ENCODE results near the gene PTCRA.
"Not testable (repeated sequence)": the region's sequence is repeated elsewhere in the genome, so short reads cannot be mapped to it uniquely, and the experiment has no call there.

PTCRA gene

GRCh38 chr6:42890311-42891198, 25.3 kb upstream of the PTCRA start:
- Histone ChIP-seq H3K27me3 (ENCODE audit: control insufficient read depth, insufficient read depth, low read length) (no peaks in the 10 kb centered on the region), H3K9ac (ENCODE audit: low read length) (peak overlapping the region; percentile 81), H3K4me1 (ENCODE audit: control insufficient read depth, insufficient read depth, low read length) (peaks cover 3% of the 10 kb centered on the region), H3K36me3 (ENCODE audit: control insufficient read depth, insufficient read depth, low read length) (peaks cover 6% of the 10 kb centered on the region), H3K27ac (ENCODE audit: low read depth, low read length) (peak overlapping the region; percentile 82), H3K4me3 (ENCODE audit: low read length) (peak overlapping the region; percentile 75)

DNA sequence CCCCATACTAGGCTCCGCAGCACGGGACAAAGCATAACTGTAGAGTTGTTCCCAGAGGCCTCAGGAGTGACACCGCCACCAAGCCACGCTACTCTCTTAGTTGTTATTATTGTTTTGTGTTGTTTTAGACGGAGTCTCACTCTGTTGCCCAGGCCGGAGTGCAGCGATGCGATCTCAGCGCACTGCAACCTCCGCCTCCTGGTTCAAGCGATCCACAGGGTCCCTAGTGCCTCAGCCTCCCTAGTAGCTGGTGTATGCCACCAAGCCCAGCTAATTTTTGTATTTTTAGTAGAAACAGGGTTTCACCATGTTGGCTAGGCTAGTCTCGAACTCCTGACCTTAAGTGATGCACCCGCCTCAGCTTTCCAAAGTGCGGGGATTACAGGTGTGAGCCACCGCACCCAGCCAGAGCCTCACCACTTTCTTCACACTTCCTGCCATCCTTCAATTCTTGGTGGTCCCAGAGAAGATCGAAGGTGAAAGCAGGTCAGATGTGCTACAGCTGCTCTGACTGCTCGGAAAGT, 24.6 kb upstream of the PTCRA start:
- peaks cover 3% of the 10 kb centered on the region for H3K4me1 ChIP-seq (ENCODE audit: control insufficient read depth, insufficient read depth, low read length)
- H3K27ac ChIP-seq (ENCODE audit: low read depth, low read length): peak overlapping the region; percentile 82
- H3K27me3 ChIP-seq (ENCODE audit: control insufficient read depth, insufficient read depth, low read length): no peaks in the 10 kb centered on the region
- H3K4me3 ChIP-seq (ENCODE audit: low read length): peak overlapping the region; percentile 75
- H3K36me3 ChIP-seq (ENCODE audit: control insufficient read depth, insufficient read depth, low read length): no peaks in the 10 kb centered on the region
- peak overlapping the region; percentile 81 for H3K9ac ChIP-seq (ENCODE audit: low read length)

GRCh38 chr6:42894041-42894828, 21.6 kb upstream of the PTCRA start:
- H3K4me3 ChIP-seq (ENCODE audit: low read length); H3K4me1 ChIP-seq (ENCODE audit: control insufficient read depth, insufficient read depth, low read length); H3K27me3 ChIP-seq (ENCODE audit: control insufficient read depth, insufficient read depth, low read length); H3K27ac ChIP-seq (ENCODE audit: low read depth, low read length); H3K36me3 ChIP-seq (ENCODE audit: control insufficient read depth, insufficient read depth, low read length); H3K9ac ChIP-seq (ENCODE audit: low read length): not testable (repeated sequence)

- Histone ChIP-seq H3K27ac (ENCODE audit: low read depth, low read length) (no peak overlapping the region), H3K4me3 (ENCODE audit: low read length) (no peak overlapping the region), H3K9ac (ENCODE audit: low read length) (no peak overlapping the region), H3K27me3 (ENCODE audit: control insufficient read depth, insufficient read depth, low read length) (no peaks in the 10 kb centered on the region), H3K4me1 (ENCODE audit: control insufficient read depth, insufficient read depth, low read length) (peaks cover under 1% of the 10 kb centered on the region), H3K36me3 (ENCODE audit: control insufficient read depth, insufficient read depth, low read length) (no peaks in the 10 kb centered on the region)
Measured at GRCh38 chr6:42896178-42896719, 19.6 kb upstream of the PTCRA start.

- no peaks in the 10 kb centered on the region for H3K36me3 ChIP-seq (ENCODE audit: control insufficient read depth, insufficient read depth, low read length)
Measured at GRCh38 chr6:42898891-42899361, 16.9 kb upstream of the PTCRA start.

GRCh38 chr6:42899871-42900270, 16.0 kb upstream of the PTCRA start:
- H3K4me3 ChIP-seq (ENCODE audit: low read length): no peak overlapping the region
- H3K36me3 ChIP-seq (ENCODE audit: control insufficient read depth, insufficient read depth, low read length): no peaks in the 10 kb centered on the region
- H3K27me3 ChIP-seq (ENCODE audit: control insufficient read depth, insufficient read depth, low read length): no peaks in the 10 kb centered on the region
- no peak overlapping the region for H3K9ac ChIP-seq (ENCODE audit: low read length)
- H3K4me1 ChIP-seq (ENCODE audit: control insufficient read depth, insufficient read depth, low read length): peaks cover 2% of the 10 kb centered on the region
- no peak overlapping the region for H3K27ac ChIP-seq (ENCODE audit: low read depth, low read length)

More at GRCh38 chr6:42898891-42899361, 16.9 kb upstream of the PTCRA start:
- H3K27ac ChIP-seq (ENCODE audit: low read depth, low read length): no peak overlapping the region
- H3K27me3 ChIP-seq (ENCODE audit: control insufficient read depth, insufficient read depth, low read length): no peaks in the 10 kb centered on the region
- no peak overlapping the region for H3K9ac ChIP-seq (ENCODE audit: low read length)
- no peak overlapping the region for H3K4me3 ChIP-seq (ENCODE audit: low read length)
- peaks cover 2% of the 10 kb centered on the region for H3K4me1 ChIP-seq (ENCODE audit: control insufficient read depth, insufficient read depth, low read length)

DNA sequence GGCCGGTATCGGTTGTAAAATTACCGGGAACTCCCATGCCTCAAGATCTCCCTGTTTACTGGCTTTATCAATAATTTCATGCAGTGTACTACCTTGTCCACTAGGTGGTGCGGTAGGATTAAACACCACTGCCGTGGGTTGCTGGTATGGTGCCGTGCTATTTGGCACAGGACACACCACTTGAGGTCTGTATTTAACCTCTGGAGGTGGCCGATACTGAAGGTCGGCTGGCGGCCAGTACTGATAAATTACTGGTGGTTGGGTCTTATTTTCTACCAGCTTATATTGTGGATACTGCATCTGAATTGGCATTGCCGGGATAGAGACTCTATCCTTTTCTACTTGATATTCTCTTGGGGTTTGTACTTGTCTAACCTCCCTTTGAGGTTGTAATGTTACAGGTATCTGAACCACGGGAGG, 14.3 kb upstream of the PTCRA start:
- Histone ChIP-seq H3K9ac (ENCODE audit: low read length) (no peak overlapping the region), H3K27ac (ENCODE audit: low read depth, low read length) (no peak overlapping the region), H3K4me3 (ENCODE audit: low read length) (no peak overlapping the region), H3K4me1 (ENCODE audit: control insufficient read depth, insufficient read depth, low read length) (peaks cover 2% of the 10 kb centered on the region), H3K27me3 (ENCODE audit: control insufficient read depth, insufficient read depth, low read length) (no peaks in the 10 kb centered on the region), H3K36me3 (ENCODE audit: control insufficient read depth, insufficient read depth, low read length) (no peaks in the 10 kb centered on the region)

GRCh38 chr6:42902429-42903263, 13.2 kb upstream of the PTCRA start:
- H3K9ac ChIP-seq (ENCODE audit: low read length); H3K4me3 ChIP-seq (ENCODE audit: low read length); H3K36me3 ChIP-seq (ENCODE audit: control insufficient read depth, insufficient read depth, low read length); H3K27me3 ChIP-seq (ENCODE audit: control insufficient read depth, insufficient read depth, low read length); H3K27ac ChIP-seq (ENCODE audit: low read depth, low read length); H3K4me1 ChIP-seq (ENCODE audit: control insufficient read depth, insufficient read depth, low read length): not testable (repeated sequence)

DNA sequence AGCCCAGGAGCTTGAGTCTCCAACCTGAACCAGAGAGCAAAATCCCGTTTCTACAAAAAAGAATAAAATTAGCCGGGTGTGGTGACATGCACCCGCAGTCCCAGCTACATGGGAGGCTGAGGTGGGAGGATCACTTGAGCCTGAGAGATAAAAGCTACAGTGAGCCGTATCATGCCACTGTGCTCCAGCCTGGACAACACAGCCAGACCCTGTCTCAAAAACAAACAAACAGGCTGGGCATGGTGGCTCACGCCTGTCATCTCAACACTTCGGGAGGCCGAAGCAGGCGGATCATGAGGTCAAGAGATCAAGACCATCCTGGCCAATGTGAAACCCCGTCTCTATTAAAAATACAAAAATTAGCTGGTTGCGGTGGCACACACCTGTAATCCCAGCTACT, 11.4 kb upstream of the PTCRA start:
- peaks cover 2% of the 10 kb centered on the region for H3K4me1 ChIP-seq (ENCODE audit: control insufficient read depth, insufficient read depth, low read length)
- H3K36me3 ChIP-seq (ENCODE audit: control insufficient read depth, insufficient read depth, low read length): no peaks in the 10 kb centered on the region
- H3K4me3 ChIP-seq (ENCODE audit: low read length): no peak overlapping the region
- no peaks in the 10 kb centered on the region for H3K27me3 ChIP-seq (ENCODE audit: control insufficient read depth, insufficient read depth, low read length)
- no peak overlapping the region for H3K27ac ChIP-seq (ENCODE audit: low read depth, low read length)
- no peak overlapping the region for H3K9ac ChIP-seq (ENCODE audit: low read length)

DNA sequence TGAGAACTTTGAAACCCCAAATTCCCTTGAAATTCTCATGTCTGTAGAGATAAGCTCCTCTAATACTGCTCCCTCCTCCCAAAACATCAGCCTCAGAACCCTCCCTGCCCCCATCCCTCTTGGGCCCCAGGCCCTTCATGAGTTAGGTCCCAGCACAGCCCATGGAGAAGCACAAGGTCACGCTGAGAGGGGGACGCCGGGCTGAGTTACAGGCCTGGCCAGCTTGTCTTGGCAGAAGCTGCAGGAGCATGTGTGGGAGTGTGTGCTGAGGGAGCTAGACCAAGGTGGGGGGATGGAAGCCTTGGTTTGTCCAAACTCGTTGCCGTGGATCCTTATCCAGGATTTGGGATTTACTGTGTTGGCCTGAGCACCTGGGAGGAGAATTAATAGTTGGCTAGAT, 8.5 kb upstream of the PTCRA start:
- H3K27me3 ChIP-seq (ENCODE audit: control insufficient read depth, insufficient read depth, low read length): peaks cover 4% of the 10 kb centered on the region
- H3K9ac ChIP-seq (ENCODE audit: low read length): no peak overlapping the region
- no peaks in the 10 kb centered on the region for H3K4me1 ChIP-seq (ENCODE audit: control insufficient read depth, insufficient read depth, low read length)
- H3K27ac ChIP-seq (ENCODE audit: low read depth, low read length): no peak overlapping the region
- no peaks in the 10 kb centered on the region for H3K36me3 ChIP-seq (ENCODE audit: control insufficient read depth, insufficient read depth, low read length)
- no peak overlapping the region for H3K4me3 ChIP-seq (ENCODE audit: low read length)

DNA sequence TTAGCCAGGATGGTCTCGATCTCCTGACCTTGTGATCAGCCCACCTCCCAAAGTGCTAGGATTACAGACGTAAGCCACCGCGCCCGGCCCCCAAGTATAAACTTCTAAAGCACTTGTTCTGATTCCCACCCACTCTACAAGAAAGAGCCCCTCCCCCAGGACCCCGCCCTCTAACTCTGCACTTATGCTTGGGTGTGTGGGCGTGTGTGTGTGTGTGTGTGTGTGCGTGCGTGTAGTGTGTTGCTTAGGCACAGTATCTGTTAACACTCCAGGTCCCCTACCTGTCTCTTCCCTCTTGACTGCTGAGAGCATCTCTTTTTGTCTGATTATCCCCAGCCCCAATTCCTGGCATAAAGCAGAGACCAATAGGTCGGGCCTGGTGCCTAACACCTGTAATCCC, 6.0 kb upstream of the PTCRA start:
- no peaks in the 10 kb centered on the region for H3K36me3 ChIP-seq (ENCODE audit: control insufficient read depth, insufficient read depth, low read length)
- H3K9ac ChIP-seq (ENCODE audit: low read length): no peak overlapping the region
- no peak overlapping the region for H3K4me3 ChIP-seq (ENCODE audit: low read length)
- no peak overlapping the region for H3K27ac ChIP-seq (ENCODE audit: low read depth, low read length)
- H3K4me1 ChIP-seq (ENCODE audit: control insufficient read depth, insufficient read depth, low read length): no peaks in the 10 kb centered on the region
- peaks cover 4% of the 10 kb centered on the region for H3K27me3 ChIP-seq (ENCODE audit: control insufficient read depth, insufficient read depth, low read length)

Measured in rectal smooth muscle tissue (tissue), 1 donor.